NCI-H345 treated with DMSO at 0.1 percent for 48 hours (cell line): ENCODE measurements around the gene CES5A.
"Not testable (repeated sequence)": the region's sequence is repeated elsewhere in the genome, so short reads cannot be mapped to it uniquely, and the experiment has no call there.

Experiments
- DNase-seq: peaks from one replicate; lab custom pipeline; 2025; ENCODE audit not compliant: unreplicated experiment; lab: John Stamatoyannopoulos, UW

CES5A gene, protein sequence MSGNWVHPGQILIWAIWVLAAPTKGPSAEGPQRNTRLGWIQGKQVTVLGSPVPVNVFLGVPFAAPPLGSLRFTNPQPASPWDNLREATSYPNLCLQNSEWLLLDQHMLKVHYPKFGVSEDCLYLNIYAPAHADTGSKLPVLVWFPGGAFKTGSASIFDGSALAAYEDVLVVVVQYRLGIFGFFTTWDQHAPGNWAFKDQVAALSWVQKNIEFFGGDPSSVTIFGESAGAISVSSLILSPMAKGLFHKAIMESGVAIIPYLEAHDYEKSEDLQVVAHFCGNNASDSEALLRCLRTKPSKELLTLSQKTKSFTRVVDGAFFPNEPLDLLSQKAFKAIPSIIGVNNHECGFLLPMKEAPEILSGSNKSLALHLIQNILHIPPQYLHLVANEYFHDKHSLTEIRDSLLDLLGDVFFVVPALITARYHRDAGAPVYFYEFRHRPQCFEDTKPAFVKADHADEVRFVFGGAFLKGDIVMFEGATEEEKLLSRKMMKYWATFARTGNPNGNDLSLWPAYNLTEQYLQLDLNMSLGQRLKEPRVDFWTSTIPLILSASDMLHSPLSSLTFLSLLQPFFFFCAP

DNA sequence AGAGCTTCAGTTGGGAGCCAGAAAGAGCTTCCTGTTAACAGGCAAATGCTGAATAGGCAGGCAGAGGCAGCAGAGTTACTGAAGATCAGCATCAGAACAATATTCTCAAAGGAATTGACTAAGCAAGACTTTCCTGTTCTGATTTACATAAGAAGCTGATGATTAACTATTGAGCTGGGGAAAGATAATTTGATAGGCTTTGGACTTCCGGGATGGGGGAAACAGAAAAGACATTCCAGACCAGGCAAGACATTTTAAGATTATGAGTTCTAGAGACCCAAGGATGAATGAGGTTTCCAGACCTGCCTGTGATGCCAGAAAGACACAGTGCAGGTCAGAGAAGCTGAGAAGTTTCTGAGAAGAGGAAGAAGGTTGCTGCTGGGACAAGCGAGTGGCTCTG is at the start of gene CES5A:
CES5A (minus strand) TSS at position 101 of the 400 bp plus-strand sequence. CDS start 152 bp downstream, outside the sequence.
- no peak for DNase-seq

DNA sequence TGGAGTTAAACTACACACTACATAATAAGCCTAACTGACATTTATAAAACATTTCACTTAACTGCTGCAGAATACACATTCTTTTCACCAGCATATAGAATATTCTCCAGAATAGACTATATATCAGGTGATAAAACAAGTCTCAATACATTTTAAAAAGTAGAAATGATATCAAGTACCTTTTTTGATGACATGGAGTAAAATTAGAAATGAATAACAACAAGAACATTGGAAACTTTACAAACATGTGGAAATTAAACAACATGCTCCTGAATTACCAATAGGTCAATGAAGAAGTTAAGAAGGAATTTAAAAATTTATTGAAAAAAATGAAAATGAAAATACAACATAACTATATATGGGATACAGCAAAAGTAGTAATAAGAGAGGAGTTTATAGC is 47.5 kb upstream of the CES5A start:
- DNase-seq: no peak

DNA sequence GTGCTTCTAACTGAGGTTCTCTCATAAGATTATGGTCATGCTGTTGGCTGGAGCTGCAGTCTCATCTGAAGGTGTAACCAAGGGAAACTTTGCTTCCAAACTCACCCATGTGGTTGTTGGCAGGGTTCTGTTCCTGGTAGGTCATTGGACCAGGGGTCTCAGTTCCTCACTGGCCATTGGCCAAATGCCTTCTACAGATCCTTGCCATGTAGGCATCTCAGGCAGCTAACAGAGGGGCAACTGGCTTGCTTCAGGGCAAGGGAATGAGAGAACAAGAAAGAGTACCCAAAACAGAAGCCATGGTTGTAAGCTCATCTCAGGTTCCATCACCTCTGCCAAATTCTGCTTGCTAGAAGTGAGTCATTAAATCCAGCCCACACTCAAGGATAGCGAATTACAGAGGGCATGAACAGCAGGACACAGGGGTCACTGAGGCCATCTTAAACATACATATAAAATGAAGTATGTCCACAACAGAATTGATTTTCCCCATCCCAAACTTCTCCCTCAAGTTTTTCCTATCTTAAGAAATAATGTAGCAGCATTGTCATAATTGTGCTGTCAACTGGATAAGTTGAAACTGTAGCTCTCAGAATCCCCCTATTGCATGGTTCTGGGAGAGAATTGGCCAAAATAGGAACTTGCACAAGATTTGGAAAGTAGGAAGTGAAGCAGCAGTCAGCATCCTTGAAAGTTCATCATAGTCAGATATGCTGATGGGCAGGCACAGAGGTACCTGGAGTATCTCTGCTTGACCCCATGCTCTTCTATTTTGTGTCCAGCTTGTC is 42.4 kb upstream of the CES5A start:
- DNase-seq: no peak

DNA sequence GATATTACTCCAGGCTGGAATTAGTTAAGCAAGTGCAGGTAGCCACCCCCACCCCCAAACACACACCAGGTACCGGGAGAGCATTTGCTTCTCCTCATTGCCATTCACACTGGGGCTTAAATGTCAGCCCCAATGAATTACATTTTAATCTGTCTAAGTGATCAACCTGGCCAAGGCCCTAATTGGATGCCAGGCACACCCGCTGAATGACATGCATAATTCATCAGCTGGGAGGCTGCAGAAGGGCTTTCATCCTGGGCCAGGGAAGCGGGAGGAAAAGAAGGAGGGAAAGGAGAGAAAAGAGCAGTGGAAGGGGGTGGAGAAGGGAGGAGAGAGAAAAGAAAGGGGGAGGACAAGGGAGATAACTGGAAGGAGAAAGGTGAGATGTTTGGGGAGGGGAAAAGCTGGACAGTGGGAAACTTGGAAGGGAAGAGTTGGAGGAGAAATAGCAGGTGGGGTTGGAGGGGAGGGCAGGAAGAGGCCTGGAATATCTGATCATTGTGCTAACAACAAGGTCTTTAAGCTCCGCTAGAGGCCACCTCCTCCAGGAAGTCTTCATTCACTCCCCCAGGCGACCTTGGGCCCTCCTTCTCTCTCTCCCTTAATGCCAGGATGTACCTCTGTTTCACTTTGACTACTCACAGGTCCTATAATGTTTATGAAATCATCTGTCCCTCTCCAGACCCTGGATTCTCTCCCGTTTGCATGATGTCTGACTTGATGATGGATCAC is 40.1 kb upstream of the CES5A start:
- no peak for DNase-seq

DNA sequence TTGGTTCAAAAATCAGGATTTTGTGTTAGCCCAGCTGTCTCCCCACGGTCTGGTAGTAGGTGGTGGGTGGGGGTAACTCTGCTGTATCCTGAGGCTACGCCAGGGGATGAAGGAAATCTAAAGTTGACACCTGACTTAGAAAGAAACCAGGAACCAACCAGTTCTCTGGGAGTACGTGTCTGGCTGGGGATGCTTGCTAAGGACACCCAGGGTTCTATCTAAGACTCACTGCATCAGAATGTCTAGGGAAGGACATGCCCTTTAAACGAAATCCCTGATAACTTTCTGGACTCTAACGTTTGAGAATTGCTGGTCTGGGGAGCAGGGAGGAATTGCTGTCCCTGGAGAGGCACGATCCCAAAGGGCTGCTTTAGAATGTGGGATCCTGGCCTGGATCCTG is 39.2 kb upstream of the CES5A start:
- DNase-seq: no peak

DNA sequence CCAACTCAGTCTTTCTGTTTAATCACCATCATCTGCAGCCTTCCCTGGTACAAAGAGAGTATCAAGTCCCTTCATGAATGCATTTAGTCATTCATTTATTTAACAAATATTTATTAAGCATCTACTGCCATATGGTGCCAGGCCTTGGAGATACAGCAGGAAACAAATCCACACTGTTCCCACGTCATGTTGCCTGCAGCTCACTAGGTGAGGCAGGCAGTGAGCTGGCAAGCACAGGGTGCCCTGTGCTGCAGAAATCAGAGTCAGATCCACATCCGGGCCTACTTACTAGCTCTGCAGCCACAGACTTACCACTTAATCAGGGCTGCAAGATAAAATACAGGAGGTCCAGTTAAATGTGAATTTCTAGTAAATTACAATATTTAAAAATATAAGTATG is 38.5 kb upstream of the CES5A start:
- no peak for DNase-seq

DNA sequence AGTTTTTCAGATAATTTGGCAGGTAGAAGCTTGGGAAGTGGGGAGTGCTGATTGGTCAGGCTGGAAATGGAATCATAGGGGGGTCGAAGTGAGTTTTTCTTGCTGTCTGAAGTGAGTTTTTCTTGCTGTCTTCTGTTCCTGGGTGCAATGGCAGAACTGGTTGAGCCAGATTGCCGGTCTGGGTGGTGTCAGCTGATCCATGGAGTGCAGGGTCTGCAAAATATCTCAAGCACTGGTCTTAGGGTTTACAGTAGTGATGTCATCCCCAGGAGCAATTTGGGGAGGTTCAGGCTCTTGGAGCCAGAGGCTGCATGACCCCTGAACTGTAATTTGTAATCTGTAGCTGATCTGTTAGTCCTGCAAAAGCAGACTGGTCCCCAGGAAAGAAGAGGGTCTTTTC is 37.9 kb upstream of the CES5A start:
- DNase-seq: not testable (repeated sequence)

DNA sequence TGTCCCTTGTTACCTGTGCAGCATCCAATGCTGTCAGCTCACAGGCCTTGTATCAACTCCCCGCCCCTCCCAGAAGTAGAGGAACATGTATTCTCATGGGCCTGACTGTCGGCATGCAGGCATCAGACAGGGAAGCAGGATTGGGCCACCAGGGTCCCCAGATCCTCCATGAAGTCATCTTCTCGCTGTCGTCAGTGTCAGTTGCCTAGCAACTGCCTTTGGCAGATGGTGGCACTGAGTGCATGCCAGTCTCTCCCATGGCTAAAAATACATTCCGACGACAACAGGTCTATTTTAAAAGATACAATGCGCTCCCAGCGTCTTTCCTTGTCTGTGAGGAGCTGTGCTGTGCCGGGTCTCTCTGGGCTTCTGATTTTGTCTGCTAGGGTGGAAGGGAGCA is 36.8 kb upstream of the CES5A start:
- DNase-seq: no peak

DNA sequence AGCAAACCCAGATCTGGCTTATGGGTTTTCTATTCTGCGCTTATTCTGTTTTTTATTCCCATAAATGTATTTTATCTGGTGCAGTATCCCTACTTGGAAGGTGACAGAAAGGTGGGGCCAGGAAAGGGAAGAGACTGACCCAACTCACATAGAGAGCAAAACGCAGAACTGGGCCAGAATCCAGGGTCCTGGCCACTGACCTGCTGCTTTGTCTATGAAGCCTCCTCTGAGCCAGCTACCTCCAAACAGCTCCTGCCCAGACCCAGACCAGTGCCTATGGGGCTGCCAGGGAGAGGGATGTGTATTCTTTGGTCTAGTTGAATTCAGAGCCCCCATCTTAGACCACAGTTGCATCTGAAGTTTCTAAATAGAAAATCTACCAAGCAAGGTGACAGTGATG is 36.4 kb upstream of the CES5A start:
- no peak for DNase-seq

DNA sequence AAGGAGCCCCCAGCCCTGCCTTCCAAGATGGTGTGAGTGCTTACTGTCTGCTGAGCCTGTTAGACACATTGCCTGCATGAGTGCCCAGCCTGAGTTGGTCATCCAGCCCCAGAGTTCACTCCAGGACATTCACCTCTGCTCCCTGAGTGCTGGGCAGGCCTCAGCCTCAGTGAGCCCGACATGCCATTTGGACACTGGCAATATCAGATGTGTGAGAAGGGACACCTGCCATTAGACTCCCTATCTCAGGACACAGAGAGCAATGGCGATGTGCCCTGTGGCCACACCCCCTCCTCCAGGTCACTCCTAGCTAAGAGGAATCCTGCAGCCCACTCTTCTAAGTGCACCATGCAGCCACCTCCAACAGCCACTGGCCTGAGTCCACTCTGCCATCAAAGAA is 34.7 kb upstream of the CES5A start:
- no peak for DNase-seq

DNA sequence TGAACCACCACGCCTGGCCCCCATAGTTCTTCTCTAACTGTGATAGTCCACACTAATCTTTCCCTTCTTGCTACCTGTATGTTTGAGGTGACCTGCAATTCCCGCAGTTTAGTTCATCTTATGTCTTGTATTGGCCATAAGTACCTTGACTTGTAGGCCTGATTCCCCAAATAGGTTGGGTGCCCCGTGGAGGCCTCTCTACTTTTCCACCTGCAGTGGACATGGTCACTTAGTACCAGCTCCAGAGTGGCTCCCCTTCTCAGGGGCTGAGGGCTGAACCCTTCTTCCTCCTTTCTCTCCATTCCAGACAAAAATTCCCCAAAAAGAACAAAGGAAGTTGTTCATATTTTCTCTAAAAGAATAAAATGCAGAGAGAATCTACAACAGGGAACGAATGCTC is 33.5 kb upstream of the CES5A start:
- DNase-seq: no peak

DNA sequence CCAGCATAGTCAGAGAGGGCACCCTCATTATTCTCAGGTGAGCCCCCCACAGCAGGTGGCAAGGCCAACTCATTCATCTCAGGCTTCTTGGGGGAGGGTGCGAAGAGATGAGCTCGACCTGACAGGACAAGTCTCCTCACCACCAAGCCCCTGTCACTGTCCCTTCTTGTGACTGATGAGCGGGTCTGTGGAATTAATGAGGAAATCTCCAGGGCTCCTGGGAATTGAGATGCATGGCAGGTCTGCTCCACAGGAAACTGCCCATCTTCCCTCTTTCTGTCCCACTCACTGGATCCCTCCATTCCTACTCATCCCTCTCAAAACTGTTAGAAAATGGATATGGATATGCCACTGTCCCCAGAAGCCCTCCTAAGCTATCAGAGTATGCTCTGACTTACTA is 32.5 kb upstream of the CES5A start:
- no peak for DNase-seq

DNA sequence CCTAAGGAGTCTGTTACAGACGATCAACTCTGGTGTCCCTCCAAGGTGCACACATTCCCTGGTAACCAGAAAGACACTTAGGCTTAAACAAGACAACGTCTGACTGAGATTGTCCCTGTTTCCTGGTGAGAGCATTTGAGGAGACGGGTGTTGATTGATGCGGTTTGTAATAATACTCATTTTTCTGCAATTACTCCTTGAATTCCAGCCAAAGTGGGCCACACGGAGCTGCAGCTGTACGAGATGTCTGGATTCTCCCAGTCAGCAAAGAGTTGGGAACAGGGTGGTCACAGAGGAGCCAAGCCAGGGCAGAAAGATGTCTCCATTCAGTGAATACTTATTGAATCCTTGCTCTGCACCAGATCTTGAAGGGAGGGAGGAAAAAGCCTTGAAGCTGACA is 30.9 kb upstream of the CES5A start:
- no peak for DNase-seq

DNA sequence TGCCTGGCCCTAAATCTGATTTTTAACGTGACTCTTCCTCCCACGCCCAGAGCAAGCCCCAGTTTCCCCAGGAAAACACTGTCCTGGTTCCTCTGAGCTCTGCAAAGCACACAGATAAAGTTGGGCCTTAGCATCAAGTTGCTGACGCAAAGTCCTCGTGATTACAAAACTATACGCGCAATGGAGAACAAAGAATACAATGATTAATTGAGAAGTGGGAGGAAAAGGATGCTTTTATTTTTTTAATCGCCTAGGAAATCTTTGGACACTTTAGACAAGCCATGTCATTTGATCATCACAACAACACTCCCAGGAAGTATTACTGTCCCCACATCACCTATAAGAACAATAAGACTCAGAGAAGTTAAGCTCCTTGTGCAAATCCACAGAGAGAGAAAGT is 30.5 kb upstream of the CES5A start:
- no peak for DNase-seq

DNA sequence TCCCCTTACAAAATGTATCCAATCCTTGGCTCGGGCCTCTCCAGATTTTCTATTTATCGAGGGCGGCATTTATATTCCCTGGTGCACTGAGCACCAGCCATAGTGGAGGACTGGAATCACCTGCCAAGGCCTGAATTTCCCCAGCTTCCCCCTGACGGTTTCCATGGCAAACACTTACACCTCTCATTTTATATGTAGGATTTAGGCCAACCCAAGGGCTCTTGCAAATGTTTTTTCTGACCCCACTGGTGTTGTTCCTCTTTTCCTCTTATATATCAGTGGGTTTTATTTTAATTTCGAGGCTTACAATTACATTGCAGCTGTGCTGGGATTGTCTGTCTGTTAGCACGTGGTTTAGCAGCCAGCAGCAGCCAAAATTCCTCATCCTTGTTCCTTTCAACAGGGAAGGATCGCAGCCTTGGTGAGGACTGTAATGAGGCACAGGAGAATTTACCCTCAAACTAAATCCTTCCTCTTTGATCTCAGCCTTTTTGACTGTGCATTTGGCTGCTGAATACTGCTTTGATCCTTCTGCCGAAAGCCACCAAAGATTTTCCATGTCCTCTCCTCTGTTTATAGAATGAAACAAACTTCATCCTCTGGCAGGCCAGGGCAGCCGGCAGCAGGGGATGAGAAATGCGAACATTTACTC is 26.5 kb upstream of the CES5A start:
- no peak for DNase-seq

DNA sequence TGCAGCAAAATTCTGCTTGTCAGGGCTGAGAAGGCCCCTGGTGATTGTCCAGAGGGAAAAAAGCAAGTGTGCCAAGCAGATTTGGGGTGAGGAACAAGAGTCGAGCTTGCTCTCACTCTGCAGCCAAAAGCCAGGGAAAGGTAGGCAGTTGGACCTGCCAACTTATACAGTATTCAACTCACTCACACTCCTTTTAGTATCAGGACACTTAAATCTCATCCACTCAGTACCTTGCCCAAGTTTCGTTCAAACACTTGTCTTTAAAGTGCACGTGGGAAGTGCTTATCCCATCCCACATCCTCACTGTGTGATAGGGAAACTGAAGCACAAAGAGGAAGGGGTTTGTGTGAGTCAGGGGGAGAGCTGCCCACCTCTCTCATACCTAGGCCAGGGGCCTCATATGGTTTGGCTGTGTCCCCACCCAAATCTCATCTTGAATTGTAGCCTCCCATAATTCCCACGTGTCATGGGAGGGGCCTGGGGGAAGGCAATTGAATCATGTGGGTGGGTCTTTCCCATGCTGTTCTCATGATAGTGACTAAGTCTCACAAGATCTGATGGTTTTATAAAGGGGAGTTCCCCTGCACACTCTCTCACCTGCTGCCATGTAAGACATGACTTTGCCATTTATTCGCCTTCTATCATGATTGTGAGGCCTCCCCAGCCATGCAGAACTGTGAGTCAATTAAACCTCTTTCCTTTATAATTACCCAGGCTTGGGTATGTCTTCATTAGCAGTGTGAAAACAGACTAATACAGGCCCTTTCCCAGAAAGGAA is 25.6 kb upstream of the CES5A start:
- no peak for DNase-seq

DNA sequence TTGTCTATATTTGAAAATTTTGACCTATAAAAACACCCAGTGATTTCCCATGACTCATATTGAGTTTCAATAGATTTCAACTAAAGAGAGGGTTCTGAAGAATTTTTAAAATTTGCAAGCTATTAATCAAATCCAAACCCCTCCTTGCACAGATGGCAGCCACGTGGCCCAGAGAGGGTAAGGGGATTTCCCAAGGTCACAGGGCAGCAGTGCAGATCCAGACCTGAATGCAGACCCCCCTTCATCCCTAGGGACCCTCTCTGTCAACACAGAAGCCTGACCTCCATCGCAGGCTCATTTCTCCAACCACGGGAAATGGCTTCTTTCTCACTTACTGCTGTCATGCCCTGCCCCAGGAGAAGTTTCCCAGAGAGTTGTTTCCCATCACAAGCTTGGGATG is 24.7 kb upstream of the CES5A start:
- DNase-seq: no peak

DNA sequence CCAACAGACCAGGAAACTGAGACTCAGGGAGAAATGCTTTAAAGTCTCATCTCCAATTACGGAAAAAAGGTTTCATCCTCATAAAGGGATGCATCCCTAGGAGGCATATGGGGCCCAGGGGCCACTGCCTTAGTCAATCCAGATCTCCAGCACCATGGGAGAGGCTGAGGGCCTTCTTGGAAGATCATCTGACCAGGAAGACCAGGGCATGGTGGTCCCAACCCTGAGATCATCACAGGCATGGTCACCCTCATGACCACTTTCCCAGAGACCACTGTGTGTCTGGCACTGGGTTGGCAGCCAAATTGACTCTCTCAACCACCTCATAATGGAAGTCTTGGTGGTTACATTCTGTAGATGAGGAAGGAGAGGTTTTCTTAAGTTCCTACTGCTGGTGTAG is 23.4 kb upstream of the CES5A start:
- DNase-seq: no peak

DNA sequence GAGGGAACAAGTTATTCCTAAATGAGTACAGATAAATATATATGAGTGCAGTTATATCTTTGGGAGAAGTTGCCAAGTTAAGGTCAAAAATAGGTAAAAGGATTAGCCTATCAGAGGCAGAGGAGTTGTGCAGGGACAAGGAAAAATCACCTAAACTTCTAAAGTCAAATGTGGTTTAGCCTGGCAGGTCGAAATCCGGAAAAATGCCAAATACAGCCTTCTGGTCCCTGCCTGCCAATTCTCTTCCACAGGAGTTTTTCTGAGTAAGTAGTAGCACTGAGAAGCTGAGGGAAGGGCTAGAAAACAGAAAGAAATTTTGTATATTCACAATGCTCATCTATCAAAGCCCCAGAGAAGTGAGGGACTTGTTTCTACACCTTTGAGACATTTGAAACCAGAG is 17.6 kb upstream of the CES5A start:
- DNase-seq: no peak

DNA sequence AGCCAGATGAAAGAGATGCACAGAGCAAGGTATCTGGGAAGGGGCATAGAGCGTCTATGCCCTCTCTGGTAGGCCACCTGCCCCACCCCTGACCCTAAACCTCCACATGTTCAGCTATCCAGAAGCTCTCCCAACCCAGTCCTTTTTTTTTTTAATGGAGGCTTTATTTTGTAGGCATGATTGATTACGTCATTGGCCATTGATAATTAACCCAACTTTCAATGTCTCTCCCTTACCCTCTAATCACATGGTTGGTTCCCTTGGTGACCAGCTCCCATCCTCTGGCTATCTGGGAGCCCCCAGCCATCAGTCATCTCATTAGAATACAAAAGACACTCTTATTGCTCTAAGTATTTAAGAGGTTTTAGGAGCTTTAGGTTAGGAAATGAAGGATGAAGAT is 14.3 kb upstream of the CES5A start:
- DNase-seq: no peak
